Putamen (tissue), 1 donor: ENCODE measurements around the gene RMDN2.

Experiments used
- DNase-seq: peaks from one replicate; pipeline ENCODE4 v3.0.0-alpha.2; 2016; ENCODE audit warnings: low spot score

RMDN2 gene

GRCh38 chr2:38045811-38046210 is 120.7 kb downstream of the RMDN2 start:
- DNase-seq = no peak

DNA sequence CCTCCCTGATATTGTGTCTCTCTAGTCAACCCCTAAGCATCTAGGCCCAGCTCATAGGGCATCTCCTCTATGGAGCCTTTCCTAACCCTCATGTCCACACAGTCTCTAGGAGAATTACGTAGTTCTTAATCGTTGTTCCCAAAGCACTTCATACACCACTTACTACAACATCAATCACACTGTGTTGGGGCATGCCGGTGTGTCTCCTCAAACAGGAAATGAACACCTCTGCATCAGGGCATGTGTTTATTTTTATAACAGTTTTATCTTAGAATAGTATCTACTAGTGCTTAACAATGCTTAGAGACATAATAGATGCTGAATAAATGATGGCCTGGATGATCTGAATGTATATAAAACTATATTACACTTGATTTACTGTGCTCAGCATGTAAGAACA is 131.1 kb downstream of the RMDN2 start:
- DNase-seq = no peak

- no peak for DNase-seq
Observed at GRCh38 chr2:38057651-38058410, 132.7 kb downstream of the RMDN2 start.

DNA sequence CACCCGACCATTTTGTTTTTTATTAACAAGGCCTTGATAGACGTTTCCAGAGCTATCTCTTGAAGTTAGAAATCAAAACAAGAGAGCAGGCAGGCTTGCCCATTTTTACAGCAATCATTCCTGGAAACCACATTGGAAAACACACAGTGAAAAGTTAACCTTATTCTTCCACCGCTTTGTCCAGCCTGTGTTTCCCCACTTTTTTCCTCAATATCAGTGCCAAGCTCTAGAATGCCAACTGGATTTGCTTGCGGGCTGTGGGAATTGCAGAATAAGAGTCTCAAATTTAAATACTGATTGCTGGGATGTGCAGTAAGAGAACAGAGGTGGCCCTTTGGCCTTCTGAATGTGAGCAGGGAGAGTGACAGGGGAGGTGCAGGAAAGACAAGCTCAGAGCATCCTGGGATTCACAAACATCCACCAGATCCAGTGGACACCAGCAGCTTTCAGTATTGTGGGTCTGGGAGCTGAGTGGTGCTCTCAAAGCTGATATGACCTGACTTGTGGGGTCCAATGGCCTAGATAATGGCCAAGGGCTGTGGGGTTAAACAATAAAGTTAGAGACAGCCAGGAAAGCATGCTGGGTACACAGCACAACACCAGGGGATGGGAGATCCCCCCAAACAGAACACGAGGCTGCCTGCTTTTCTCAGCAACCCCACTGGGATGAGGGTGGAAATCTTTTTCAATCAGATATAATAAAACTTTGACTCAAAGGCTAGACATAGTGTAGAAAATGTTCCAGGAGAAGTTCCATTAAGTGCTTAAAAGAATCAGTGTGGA is 135.3 kb downstream of the RMDN2 start:
- no peak for DNase-seq

DNA sequence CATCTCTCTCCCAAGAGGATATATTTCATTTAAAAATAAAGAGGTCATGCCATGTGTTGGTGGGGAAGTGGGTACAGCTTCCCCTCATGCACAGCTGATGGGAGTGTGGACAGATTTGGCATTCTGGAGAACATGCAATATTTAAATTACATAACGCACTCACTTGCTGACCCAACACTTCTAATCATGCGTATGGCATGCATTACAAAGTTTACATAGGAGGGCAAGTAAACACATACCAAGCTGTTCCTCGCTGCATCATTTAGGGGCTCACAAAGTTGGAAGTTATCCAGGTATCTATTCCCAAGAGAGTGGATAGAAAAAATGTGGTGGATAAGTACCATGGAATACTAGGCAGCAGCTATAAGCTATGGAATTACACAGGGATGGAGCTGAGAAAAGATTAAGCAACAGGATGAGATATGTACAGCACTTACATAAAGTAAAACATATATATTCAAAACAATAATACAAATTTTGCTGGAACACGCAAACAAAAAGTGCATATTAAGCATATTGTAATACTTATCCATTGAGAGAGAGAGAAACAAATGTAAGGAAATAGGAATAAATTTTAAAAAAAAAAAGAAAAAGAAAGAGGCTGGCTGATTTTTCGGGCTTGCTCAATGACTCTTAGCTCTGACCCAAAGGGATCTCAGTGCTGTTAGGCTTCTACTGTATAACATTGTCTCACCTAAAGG is 139.9 kb downstream of the RMDN2 start:
- no peak for DNase-seq

DNA sequence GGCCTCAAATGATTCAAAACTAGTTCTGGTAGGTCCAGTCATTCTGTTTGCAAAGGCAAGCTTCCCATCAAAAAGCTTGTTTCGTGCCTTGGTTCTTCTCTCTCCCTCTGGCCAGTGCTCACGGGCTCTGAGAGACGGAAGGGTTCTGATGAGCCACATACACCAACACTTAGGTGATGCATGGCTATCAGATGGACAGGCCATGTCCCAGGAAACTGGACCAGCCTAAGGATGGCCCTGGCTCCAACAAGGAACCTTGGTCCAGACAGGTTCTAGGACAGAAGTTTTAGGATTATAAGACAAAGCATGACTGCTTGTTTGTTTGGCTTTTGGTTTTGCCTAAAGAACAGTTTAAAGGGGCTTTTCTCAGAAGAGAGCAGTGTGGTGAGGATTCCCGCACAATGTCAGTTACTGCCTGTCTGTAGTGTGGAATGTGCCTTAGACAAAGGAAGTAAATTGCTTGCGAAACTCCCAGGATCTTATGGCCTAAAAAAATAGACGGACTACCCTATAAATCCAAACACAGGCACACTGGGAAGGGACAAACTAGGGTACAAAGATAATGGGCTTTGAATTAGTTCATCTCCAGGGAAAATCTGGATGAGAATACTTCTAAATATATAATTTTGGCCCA is 140.5 kb downstream of the RMDN2 start:
- no peak for DNase-seq

- DNase-seq = no peak
Observed at GRCh38 chr2:38066421-38067115, 141.5 kb downstream of the RMDN2 start.
